Stimulated activated memory B cell treated with anti-CD40 and anti-IgM and Interleukin-4, amounts not matched to agents 10 μg/mL and 1 μg/mL and 100 μg/mL, for 72 hours (primary cell): Measurements from ENCODE around the gene EPS8.

Experiments
- ATAC-seq: fragments of 150-1000 bp; cut with Tn5 transposase; 2 replicates; pipeline ENCODE4 v1.10.0; 2021
- H3K27ac Mint-ChIP-seq: one replicate; pipeline ENCODE4 v1.8.0; 2022; ENCODE audit warnings: mild to moderate bottlenecking, mixed read lengths
- H3K27me3 Mint-ChIP-seq: one replicate; pipeline ENCODE4 v1.8.0; 2022; ENCODE audit warnings: mixed read lengths
- H3K36me3 Mint-ChIP-seq: one replicate; pipeline ENCODE4 v1.8.0; 2022; ENCODE audit warnings: mixed read lengths
- H3K4me1 Mint-ChIP-seq: one replicate; pipeline ENCODE4 v1.8.0; 2022; ENCODE audit warnings: mixed read lengths
- H3K4me3 Mint-ChIP-seq: one replicate; pipeline ENCODE4 v1.8.0; 2022; ENCODE audit warnings: mild to moderate bottlenecking, moderate library complexity, mixed read lengths
- H3K9me3 Mint-ChIP-seq: one replicate; pipeline ENCODE4 v1.8.0; 2022; ENCODE audit warnings: mixed read lengths

The EPS8 gene

GRCh38 chr12:15705606-15706005 is 83.6 kb downstream of the EPS8 start:
- no peak overlapping the region for H3K4me3 Mint-ChIP-seq
- peaks cover 6% of the 10 kb centered on the region for H3K4me1 Mint-ChIP-seq
- no peaks in the 10 kb centered on the region for H3K9me3 Mint-ChIP-seq
- no peaks in the 10 kb centered on the region for H3K36me3 Mint-ChIP-seq
- H3K27me3 Mint-ChIP-seq, result no peaks in the 10 kb centered on the region
- ATAC-seq, result no peak
- no peak overlapping the region for H3K27ac Mint-ChIP-seq

- Mint-ChIP-seq H3K4me1 (peaks cover 7% of the 10 kb centered on the region), H3K9me3 (no peaks in the 10 kb centered on the region), H3K27ac (no peak overlapping the region), H3K36me3 (no peaks in the 10 kb centered on the region), H3K27me3 (no peaks in the 10 kb centered on the region), H3K4me3 (no peak overlapping the region)
- ATAC-seq, result no peak
These were observed 86.9 kb downstream of the EPS8 start for GRCh38 chr12:15702276-15702675.

- ATAC-seq, result no peak
- no peaks in the 10 kb centered on the region for H3K27me3 Mint-ChIP-seq
- H3K4me3 Mint-ChIP-seq, result no peak overlapping the region
These were observed 87.5 kb downstream of the EPS8 start for GRCh38 chr12:15701631-15702156.

GRCh38 chr12:15701206-15701605 is 88.0 kb downstream of the EPS8 start:
- Mint-ChIP-seq H3K27me3 (no peaks in the 10 kb centered on the region), H3K9me3 (no peaks in the 10 kb centered on the region), H3K27ac (no peak overlapping the region), H3K4me3 (no peak overlapping the region), H3K4me1 (peaks cover 7% of the 10 kb centered on the region), H3K36me3 (no peaks in the 10 kb centered on the region)
- no peak for ATAC-seq

More at GRCh38 chr12:15701631-15702156, 87.5 kb downstream of the EPS8 start:
- H3K36me3 Mint-ChIP-seq, result no peaks in the 10 kb centered on the region
- no peak overlapping the region for H3K27ac Mint-ChIP-seq
- peaks cover 7% of the 10 kb centered on the region for H3K4me1 Mint-ChIP-seq
- H3K9me3 Mint-ChIP-seq, result no peaks in the 10 kb centered on the region

GRCh38 chr12:15700595-15700994 is 88.6 kb downstream of the EPS8 start:
- Mint-ChIP-seq H3K4me3 (no peak overlapping the region), H3K27me3 (no peaks in the 10 kb centered on the region), H3K4me1 (peaks cover 7% of the 10 kb centered on the region), H3K27ac (no peak overlapping the region), H3K36me3 (no peaks in the 10 kb centered on the region), H3K9me3 (no peaks in the 10 kb centered on the region)
- ATAC-seq, result peak; percentile 54

GRCh38 chr12:15699886-15700285 is 89.3 kb downstream of the EPS8 start:
- Mint-ChIP-seq H3K27ac (peak overlapping the region; percentile 31), H3K9me3 (no peaks in the 10 kb centered on the region), H3K4me3 (peak overlapping the region; percentile 2), H3K4me1 (peaks cover 7% of the 10 kb centered on the region), H3K27me3 (no peaks in the 10 kb centered on the region), H3K36me3 (no peaks in the 10 kb centered on the region)
- no peak for ATAC-seq

GRCh38 chr12:15698377-15698871 is 90.8 kb downstream of the EPS8 start:
- peaks cover 7% of the 10 kb centered on the region for H3K4me1 Mint-ChIP-seq
- no peak overlapping the region for H3K27ac Mint-ChIP-seq
- no peak for ATAC-seq
- no peaks in the 10 kb centered on the region for H3K36me3 Mint-ChIP-seq
- H3K27me3 Mint-ChIP-seq, result no peaks in the 10 kb centered on the region
- H3K9me3 Mint-ChIP-seq, result peaks cover 3% of the 10 kb centered on the region
- H3K4me3 Mint-ChIP-seq, result no peak overlapping the region

- H3K36me3 Mint-ChIP-seq, result no peaks in the 10 kb centered on the region
- peaks cover 13% of the 10 kb centered on the region for H3K4me1 Mint-ChIP-seq
- no peak overlapping the region for H3K4me3 Mint-ChIP-seq
- no peak for ATAC-seq
- no peaks in the 10 kb centered on the region for H3K27me3 Mint-ChIP-seq
- H3K27ac Mint-ChIP-seq, result no peak overlapping the region
- peaks cover 4% of the 10 kb centered on the region for H3K9me3 Mint-ChIP-seq
These were observed 92.0 kb downstream of the EPS8 start for GRCh38 chr12:15697201-15697600.

- Mint-ChIP-seq H3K36me3 (no peaks in the 10 kb centered on the region), H3K4me1 (peaks cover 12% of the 10 kb centered on the region), H3K9me3 (peaks cover 4% of the 10 kb centered on the region), H3K27me3 (no peaks in the 10 kb centered on the region), H3K4me3 (no peak overlapping the region), H3K27ac (no peak overlapping the region)
- no peak for ATAC-seq
These were observed 95.8 kb downstream of the EPS8 start for GRCh38 chr12:15693228-15693911.

GRCh38 chr12:15691388-15691787 is 97.8 kb downstream of the EPS8 start:
- Mint-ChIP-seq H3K9me3 (peaks cover 4% of the 10 kb centered on the region), H3K27ac (no peak overlapping the region), H3K27me3 (no peaks in the 10 kb centered on the region), H3K36me3 (no peaks in the 10 kb centered on the region), H3K4me3 (no peak overlapping the region), H3K4me1 (peaks cover 20% of the 10 kb centered on the region)
- ATAC-seq, result no peak

GRCh38 chr12:15690320-15690719 is 98.9 kb downstream of the EPS8 start:
- peaks cover 20% of the 10 kb centered on the region for H3K4me1 Mint-ChIP-seq
- H3K4me3 Mint-ChIP-seq, result no peak overlapping the region

GRCh38 chr12:15689751-15690191 is 99.4 kb downstream of the EPS8 start:
- Mint-ChIP-seq H3K4me1 (peaks cover 20% of the 10 kb centered on the region), H3K27ac (no peak overlapping the region), H3K9me3 (peaks cover 4% of the 10 kb centered on the region), H3K4me3 (no peak overlapping the region), H3K36me3 (no peaks in the 10 kb centered on the region), H3K27me3 (no peaks in the 10 kb centered on the region)
- ATAC-seq, result no peak

More at GRCh38 chr12:15690320-15690719, 98.9 kb downstream of the EPS8 start:
- H3K27me3 Mint-ChIP-seq, result no peaks in the 10 kb centered on the region
- no peaks in the 10 kb centered on the region for H3K36me3 Mint-ChIP-seq
- no peak for ATAC-seq
- H3K27ac Mint-ChIP-seq, result no peak overlapping the region
- H3K9me3 Mint-ChIP-seq, result peaks cover 4% of the 10 kb centered on the region

- H3K4me1 Mint-ChIP-seq, result peaks cover 20% of the 10 kb centered on the region
- no peaks in the 10 kb centered on the region for H3K36me3 Mint-ChIP-seq
- ATAC-seq, result no peak
These were observed 100.2 kb downstream of the EPS8 start for GRCh38 chr12:15688838-15689625.

GRCh38 chr12:15688202-15688736 is 100.9 kb downstream of the EPS8 start:
- Mint-ChIP-seq H3K4me1 (peaks cover 20% of the 10 kb centered on the region), H3K9me3 (no peaks in the 10 kb centered on the region), H3K36me3 (no peaks in the 10 kb centered on the region), H3K27ac (no peak overlapping the region), H3K4me3 (no peak overlapping the region), H3K27me3 (no peaks in the 10 kb centered on the region)
- no peak for ATAC-seq

More at GRCh38 chr12:15688838-15689625, 100.2 kb downstream of the EPS8 start:
- H3K27me3 Mint-ChIP-seq, result no peaks in the 10 kb centered on the region
- no peak overlapping the region for H3K27ac Mint-ChIP-seq
- H3K9me3 Mint-ChIP-seq, result peaks cover 4% of the 10 kb centered on the region
- peak overlapping the region; percentile 16 for H3K4me3 Mint-ChIP-seq

- Mint-ChIP-seq H3K9me3 (no peaks in the 10 kb centered on the region), H3K27me3 (no peaks in the 10 kb centered on the region)
These were observed 101.6 kb downstream of the EPS8 start for GRCh38 chr12:15687583-15687982.

More at GRCh38 chr12:15687583-15687982, 101.6 kb downstream of the EPS8 start:
- Mint-ChIP-seq H3K36me3 (no peaks in the 10 kb centered on the region), H3K4me3 (no peak overlapping the region), H3K27ac (no peak overlapping the region), H3K4me1 (peaks cover 17% of the 10 kb centered on the region)
- ATAC-seq, result no peak
